Small intestine (tissue), 7 donors: ENCODE results near the gene ASCL2. TPM values are rescaled to one million over a fixed set of nuclear protein-coding genes. Genes with fewer than 3 reads are reported as not detected.

Experiments
- DNase-seq, 2 donors: peaks; one replicate each; pipeline versions ENCODE4 v3.0.0 to v3.0.0-alpha.2; 2013
- FAIRE-seq: peaks from 2 replicates; lab custom pipeline; 2012; peaks lifted over from hg19 to GRCh38; lab: Jason Lieb, UNC
- H3K27ac ChIP-seq, 3 donors: one replicate each; pipeline ENCODE4 v1.5.1; 2013; ENCODE audit warnings: low read length in 2 of 3, mild to moderate bottlenecking in 2 of 3, control low read depth in 1 of 3, inconsistent platforms in 1 of 3, low read depth in 1 of 3, moderate library complexity in 1 of 3
- H3K27me3 ChIP-seq, 3 donors: one replicate each; pipeline ENCODE4 v1.6.1; 2013; ENCODE audit warnings: low read length in 3 of 3, inconsistent platforms in 1 of 3; ENCODE audit not compliant: control insufficient read depth in 3 of 3, insufficient read depth in 3 of 3
- H3K36me3 ChIP-seq, 3 donors: one replicate each; pipeline ENCODE4 v1.6.1; 2013; ENCODE audit warnings: low read length in 3 of 3, inconsistent platforms in 1 of 3, low read depth in 1 of 3, mild to moderate bottlenecking in 1 of 3, moderate library complexity in 1 of 3; ENCODE audit not compliant: control insufficient read depth in 3 of 3, insufficient read depth in 2 of 3
- H3K4me1 ChIP-seq, 3 donors: one replicate each; pipeline ENCODE4 v1.6.1; 2013; ENCODE audit warnings: low read length in 2 of 3, inconsistent platforms in 1 of 3, low read depth in 1 of 3, mild to moderate bottlenecking in 1 of 3, moderate library complexity in 1 of 3; ENCODE audit not compliant: control insufficient read depth in 3 of 3, insufficient read depth in 2 of 3
- H3K4me3 ChIP-seq, 3 donors: one replicate each; pipeline ENCODE4 v1.5.1; 2013; ENCODE audit warnings: low read length in 3 of 3, control low read depth in 1 of 3, inconsistent platforms in 1 of 3, low read depth in 1 of 3, mild to moderate bottlenecking in 1 of 3, moderate library complexity in 1 of 3
- H3K9me3 ChIP-seq, 2 donors: one replicate each; pipeline ENCODE4 v1.6.1; 2013; ENCODE audit warnings: low read depth in 1 of 2, low read length in 1 of 2; ENCODE audit not compliant: control insufficient read depth in 2 of 2, insufficient read depth in 1 of 2
- WGBS, 3 donors: extraction: QIAGEN DNeasy Blood & Tissue Kit; methylation state at CpG; one replicate each; pipeline ENCODE4 v1.1.7; 2013; 5-methylcytosine and 5-hydroxymethylcytosine counted together
- polyA plus RNA-seq, 4 donors: library from polyadenylated mRNA; stranded (reverse) in 3 of 4; unstranded in 1 of 4; fragments of 200-250 nt in 3 of 4; fragments of 120-200 nt in 1 of 4; gene quantifications; one replicate each; pipeline versions ENCODE4 v1.2.1 to v1.2.3, GENCODE V29; 2013
- donor health status: healthy with polysubstance abuse.
- donor health status: control.
- donor health status: control.
- donor health status: Bipolar disorder and iron deficiency.
- donor health status: healthy.

ASCL2 gene
- polyA plus RNA-seq, 4 donors: 0.89 to 16.5 (median 9.4) TPM

GRCh38 chr11:2259466-2259830 lies 10.9 kb downstream of the ASCL2 start:
- DNase-seq: no peak
- Histone ChIP-seq H3K4me3 (no peak overlapping the region), H3K27ac (no peak overlapping the region), H3K4me1 (peaks cover 0 to 29% (median 0%) of the 10 kb centered on the region in 3 donors), H3K27me3 (no peaks in the 10 kb centered on the region), H3K9me3 (no peaks in the 10 kb centered on the region), H3K36me3 (peaks cover 0 to 4% (median 0%) of the 10 kb centered on the region in 3 donors)
- 86 to 89% (median 87%) methylated on average over 8 of the region's 8 CpGs for WGBS, 3 donors
- no peak for FAIRE-seq

- 90 to 91% (median 90%) methylated on average over 28 to 29 of the region's 29 CpGs for WGBS, 3 donors
- H3K4me1 ChIP-seq: peaks cover 0 to 26% (median 0%) of the 10 kb centered on the region in 3 donors
- H3K4me3 ChIP-seq: no peak overlapping the region
- H3K27ac ChIP-seq: no peak overlapping the region
- no peaks in the 10 kb centered on the region for H3K27me3 ChIP-seq
- FAIRE-seq: no peak
- no peak for DNase-seq
- no peaks in the 10 kb centered on the region for H3K36me3 ChIP-seq
- no peaks in the 10 kb centered on the region for H3K9me3 ChIP-seq
Measured at GRCh38 chr11:2258501-2259465, 11.6 kb downstream of the ASCL2 start.

- Histone ChIP-seq H3K36me3 (no peaks in the 10 kb centered on the region), H3K4me3 (no peak overlapping the region), H3K27me3 (no peaks in the 10 kb centered on the region), H3K27ac (no peak overlapping the region), H3K9me3 (no peaks in the 10 kb centered on the region), H3K4me1 (peaks cover 0 to 9% (median 0%) of the 10 kb centered on the region in 3 donors)
- DNase-seq: peak in 1 of 2 donors; percentile 33
- no peak for FAIRE-seq
- WGBS, 3 donors: 29 to 80% (median 60%) methylated on average over 15 to 31 of the region's 31 CpGs
Measured at GRCh38 chr11:2256951-2257700, 13.3 kb downstream of the ASCL2 start.

- Histone ChIP-seq H3K4me1 (peaks cover 0 to 4% (median 0%) of the 10 kb centered on the region in 3 donors), H3K4me3 (no peak overlapping the region), H3K36me3 (no peaks in the 10 kb centered on the region), H3K27me3 (no peaks in the 10 kb centered on the region), H3K27ac (no peak overlapping the region), H3K9me3 (no peaks in the 10 kb centered on the region)
- FAIRE-seq (no peak), DNase-seq (no peak)
- WGBS, 3 donors: 75 to 84% (median 80%) methylated on average over 14 of the region's 14 CpGs
Measured at GRCh38 chr11:2256293-2256913, 14.0 kb downstream of the ASCL2 start.

- no peaks in the 10 kb centered on the region for H3K9me3 ChIP-seq
- no peak for DNase-seq
- no peak overlapping the region for H3K27ac ChIP-seq
- no peaks in the 10 kb centered on the region for H3K27me3 ChIP-seq
- H3K36me3 ChIP-seq: no peaks in the 10 kb centered on the region
- H3K4me3 ChIP-seq: no peak overlapping the region
- FAIRE-seq: no peak
- whole genome bisulfite sequencing, 3 donors: 89 to 95% (median 91%) methylated on average over 6 of the region's 6 CpGs
- H3K4me1 ChIP-seq: no peaks in the 10 kb centered on the region
Measured at GRCh38 chr11:2252018-2252417, 18.4 kb downstream of the ASCL2 start.

GRCh38 chr11:2251138-2251537 lies 19.2 kb downstream of the ASCL2 start:
- no peaks in the 10 kb centered on the region for H3K9me3 ChIP-seq
- no peak for FAIRE-seq

GRCh38 chr11:2250485-2250884 lies 19.9 kb downstream of the ASCL2 start:
- Histone ChIP-seq H3K27ac (no peak overlapping the region), H3K4me1 (no peaks in the 10 kb centered on the region), H3K4me3 (no peak overlapping the region), H3K36me3 (no peaks in the 10 kb centered on the region), H3K27me3 (no peaks in the 10 kb centered on the region), H3K9me3 (no peaks in the 10 kb centered on the region)
- WGBS, 3 donors: 78 to 83% (median 82%) methylated on average over 8 of the region's 8 CpGs
- FAIRE-seq: no peak
- DNase-seq: no peak

More at GRCh38 chr11:2251138-2251537, 19.2 kb downstream of the ASCL2 start:
- WGBS, 3 donors: 93 to 97% (median 94%) methylated on average over 6 of the region's 6 CpGs
- Histone ChIP-seq H3K27ac (no peak overlapping the region), H3K4me1 (no peaks in the 10 kb centered on the region), H3K4me3 (no peak overlapping the region), H3K27me3 (no peaks in the 10 kb centered on the region), H3K36me3 (no peaks in the 10 kb centered on the region)
- DNase-seq: no peak

- no peak overlapping the region for H3K27ac ChIP-seq
- H3K36me3 ChIP-seq: no peaks in the 10 kb centered on the region
- WGBS, 3 donors: 81 to 86% (median 86%) methylated on average over 9 of the region's 9 CpGs
- H3K27me3 ChIP-seq: no peaks in the 10 kb centered on the region
- H3K4me3 ChIP-seq: no peak overlapping the region
- no peaks in the 10 kb centered on the region for H3K4me1 ChIP-seq
- FAIRE-seq (no peak), DNase-seq (no peak)
- H3K9me3 ChIP-seq: no peaks in the 10 kb centered on the region
Measured at GRCh38 chr11:2250041-2250440, 20.3 kb downstream of the ASCL2 start.
